Measurements from ENCODE around the gene SLC13A2. TPM values are rescaled to one million over a fixed set of nuclear protein-coding genes. Genes with fewer than 3 reads are reported as not detected.

Gene SLC13A2
- total RNA-seq, 1 donor from 2014 or later = 0.87 TPM

- ATAC-seq = no peak
- Histone ChIP-seq H3K9me3 (no peaks in the 10 kb centered on the region), H3K4me3 (no peak overlapping the region), H3K27me3 (no peaks in the 10 kb centered on the region), H3K27ac (no peak overlapping the region), H3K4me1 (no peaks in the 10 kb centered on the region), H3K36me3 (no peaks in the 10 kb centered on the region)
- no peak for DNase-seq
- intact Hi-C loops (cut with DNase I) = no loop called here
- no peak for TF ChIP-seq CTCF (IDR thresholded peaks at IDR 0.05)
Measured at GRCh38 chr17:28534740-28535375, 61.4 kb downstream of the SLC13A2 start.

GRCh38 chr17:28536532-28537218 lies 63.2 kb downstream of the SLC13A2 start:
- intact Hi-C loops (cut with DNase I) = no loop called here
- H3K27me3 ChIP-seq = no peaks in the 10 kb centered on the region
- H3K4me1 ChIP-seq = no peaks in the 10 kb centered on the region
- H3K4me3 ChIP-seq = no peak overlapping the region
- no peak for TF ChIP-seq CTCF (IDR thresholded peaks at IDR 0.05)
- ATAC-seq (no peak), DNase-seq (no peak)
- no peaks in the 10 kb centered on the region for H3K9me3 ChIP-seq
- H3K36me3 ChIP-seq = no peaks in the 10 kb centered on the region
- no peak overlapping the region for H3K27ac ChIP-seq

- no peak overlapping the region for H3K27ac ChIP-seq
- H3K36me3 ChIP-seq = no peaks in the 10 kb centered on the region
- H3K4me1 ChIP-seq = no peaks in the 10 kb centered on the region
- H3K27me3 ChIP-seq = no peaks in the 10 kb centered on the region
- no peak for ATAC-seq
- DNase-seq = no peak
- H3K9me3 ChIP-seq = no peaks in the 10 kb centered on the region
- intact Hi-C loops (cut with DNase I) = no loop called here
- TF ChIP-seq CTCF (IDR thresholded peaks at IDR 0.05) = no peak
- no peak overlapping the region for H3K4me3 ChIP-seq
Measured at GRCh38 chr17:28537219-28537610, 63.8 kb downstream of the SLC13A2 start.

- DNase-seq = no peak
- intact Hi-C loops (cut with DNase I) = no loop called here
- no peak for TF ChIP-seq CTCF (IDR thresholded peaks at IDR 0.05)
Measured at GRCh38 chr17:28538296-28538895, 65.0 kb downstream of the SLC13A2 start.

GRCh38 chr17:28540231-28540630 lies 66.8 kb downstream of the SLC13A2 start:
- DNase-seq (no peak), ATAC-seq (no peak)
- Histone ChIP-seq H3K9me3 (no peaks in the 10 kb centered on the region), H3K27ac (no peak overlapping the region), H3K27me3 (no peaks in the 10 kb centered on the region), H3K4me1 (no peaks in the 10 kb centered on the region), H3K4me3 (no peak overlapping the region), H3K36me3 (no peaks in the 10 kb centered on the region)
- TF ChIP-seq CTCF (IDR thresholded peaks at IDR 0.05) = no peak
- intact Hi-C loops (cut with DNase I) = no loop called here

More at GRCh38 chr17:28538296-28538895, 65.0 kb downstream of the SLC13A2 start:
- H3K27ac ChIP-seq = no peak overlapping the region
- H3K27me3 ChIP-seq = no peaks in the 10 kb centered on the region
- H3K36me3 ChIP-seq = no peaks in the 10 kb centered on the region
- no peaks in the 10 kb centered on the region for H3K9me3 ChIP-seq
- ATAC-seq = no peak
- no peaks in the 10 kb centered on the region for H3K4me1 ChIP-seq
- H3K4me3 ChIP-seq = no peak overlapping the region

Measured in upper lobe of right lung (tissue), 1 donor.